Tibial artery (tissue), 4 donors: ENCODE measurements around the gene CDKN2A.

Source experiments
- DNase-seq, 2 donors: peaks; one replicate each; pipeline ENCODE4 v3.0.0-alpha.2; 2019
- H3K27ac ChIP-seq, 2 donors: fragments of 200-600 bp; sonication (generic) in 1 of 2; 1 replicate in 1 of 2; 2 replicates in 1 of 2; pipeline ENCODE4 v1.5.1; 2018 to 2019; ENCODE audit warnings: mild to moderate bottlenecking in 1 of 2
- H3K27me3 ChIP-seq, 2 donors: fragments of 200-600 bp; sonication (generic) in 1 of 2; one replicate each; pipeline versions ENCODE4 v1.5.1 to v1.6.0; 2016 to 2019
- H3K36me3 ChIP-seq, 3 donors: fragments of 200-600 bp; sonication (generic) in 2 of 3; one replicate each; pipeline ENCODE4 v1.5.1; 2016 to 2019; ENCODE audit warnings: mild to moderate bottlenecking in 2 of 3
- H3K4me1 ChIP-seq, 4 donors: fragments of 200-600 bp; sonication (generic) in 2 of 4; 1 replicate in 3 of 4; 2 replicates in 1 of 4; pipeline ENCODE4 v1.5.1; 2016 to 2019
- H3K4me3 ChIP-seq, 2 donors: fragments of 200-600 bp; sonication (generic) in 1 of 2; 1 replicate in 1 of 2; 2 replicates in 1 of 2; pipeline ENCODE4 v1.5.1; 2018 to 2019; ENCODE audit warnings: mild to moderate bottlenecking in 2 of 2
- H3K9me3 ChIP-seq, 3 donors: fragments of 200-600 bp; sonication (generic) in 1 of 3; one replicate each; pipeline ENCODE4 v1.5.1; 2016 to 2019
- CTCF ChIP-seq, 2 experiments: fragments of 200-600 bp in 1 of 2; fragments of 450-650 bp in 1 of 2; IDR thresholded peaks; one replicate each; pipeline ENCODE4 v1.5.1; 2017 to 2019; ENCODE audit warnings: antibody characterized with exemption in 2 of 2, mild to moderate bottlenecking in 1 of 2, moderate library complexity in 1 of 2
- intact Hi-C: fragments of 100-400 bp; cut with DNase I; formaldehyde crosslinking; loops from one replicate; pipeline ENCODE4 v1.15.0; 2023; ENCODE audit warnings: low total_unique reads

CDKN2A gene

GRCh38 chr9:21996858-21997257, 2.7 kb upstream of the CDKN2A start:
- intact Hi-C loops, result no loop called here
- H3K27ac ChIP-seq, result no peak overlapping the region
- peaks cover 0 to 4% of the 10 kb centered on the region in 2 donors for H3K27me3 ChIP-seq

GRCh38 chr9:21996438-21996837, 2.2 kb upstream of the CDKN2A start:
- Histone ChIP-seq H3K27me3 (peaks cover 0 to 9% of the 10 kb centered on the region in 2 donors), H3K4me3 (no peak overlapping the region), H3K9me3 (no peaks in the 10 kb centered on the region), H3K27ac (no peak overlapping the region), H3K4me1 (peaks cover 0 to 14% (median 8%) of the 10 kb centered on the region in 4 donors), H3K36me3 (no peaks in the 10 kb centered on the region)
- TF ChIP-seq CTCF (IDR thresholded peaks at IDR 0.05), result no peak
- intact Hi-C loops, result no loop called here
- no peak for DNase-seq

More at GRCh38 chr9:21996858-21997257, 2.7 kb upstream of the CDKN2A start:
- no peak for DNase-seq
- Histone ChIP-seq H3K4me3 (no peak overlapping the region), H3K4me1 (peaks cover 0 to 14% (median 8%) of the 10 kb centered on the region in 4 donors), H3K36me3 (no peaks in the 10 kb centered on the region), H3K9me3 (no peaks in the 10 kb centered on the region)
- no peak for TF ChIP-seq CTCF (IDR thresholded peaks at IDR 0.05)

- Histone ChIP-seq H3K4me1 (peaks cover 0 to 14% (median 8%) of the 10 kb centered on the region in 4 donors), H3K36me3 (no peaks in the 10 kb centered on the region), H3K9me3 (no peaks in the 10 kb centered on the region), H3K4me3 (peak overlapping the region; percentile 79 to 86), H3K27me3 (peaks cover 0 to 10% of the 10 kb centered on the region in 2 donors), H3K27ac (peak overlapping the region; percentile 73 to 75)
- intact Hi-C loops, result loop anchor here (2.0 kb wide), 1 partner anchor 13 kb away; the partner anchor contains the start of gene CDKN2B
- TF ChIP-seq CTCF (IDR thresholded peaks at IDR 0.05), result peak in 1 of 2 experiments; percentile 23
- DNase-seq, result peak in 1 of 2 donors; percentile 66
These were observed 1.6 kb upstream of the CDKN2A start for GRCh38 chr9:21995666-21996398.

- intact Hi-C loops, result loop anchor here (2.0 kb wide), 1 partner anchor 14 kb away; the partner anchor contains the start of gene CDKN2B
- H3K4me1 ChIP-seq, result peaks cover 0 to 14% (median 8%) of the 10 kb centered on the region in 4 donors
- peaks cover 0 to 15% of the 10 kb centered on the region in 2 donors for H3K27me3 ChIP-seq
- H3K4me3 ChIP-seq, result peak overlapping the region; percentile 79 to 86
- H3K9me3 ChIP-seq, result no peaks in the 10 kb centered on the region
- DNase-seq, result peak; percentile 63 to 84
- H3K36me3 ChIP-seq, result no peaks in the 10 kb centered on the region
- peak overlapping the region; percentile 73 to 75 for H3K27ac ChIP-seq
- no peak for TF ChIP-seq CTCF (IDR thresholded peaks at IDR 0.05)
These were observed 944 bp upstream of the CDKN2A start for GRCh38 chr9:21995006-21995665.

- intact Hi-C loops, result loop anchor here (2.0 kb wide), 1 partner anchor 14 kb away; the partner anchor contains the start of gene CDKN2B
- Histone ChIP-seq H3K36me3 (no peaks in the 10 kb centered on the region), H3K27ac (peak within 1 kb of the TSS; percentile 73 to 75), H3K27me3 (peaks cover 0 to 21% of the 10 kb centered on the region in 2 donors), H3K9me3 (no peaks in the 10 kb centered on the region), H3K4me3 (peak within 1 kb of the TSS; percentile 79 to 86), H3K4me1 (peaks cover 0 to 14% (median 8%) of the 10 kb centered on the region in 4 donors)
- no peak for TF ChIP-seq CTCF (IDR thresholded peaks at IDR 0.05)
- peak in 1 of 2 donors; percentile 47 for DNase-seq
These were observed 389 bp upstream of the CDKN2A start, which contains the start of gene CDKN2B-AS1 for GRCh38 chr9:21994556-21995005. Gene CDKN2B-AS1 (plus strand): TSS chr9:21994791.
